Fibroblast of villous mesenchyme (primary cell): ENCODE measurements around the gene HADHA. TPM values are rescaled to one million over a fixed set of nuclear protein-coding genes. Genes with fewer than 3 reads are reported as not detected.
A peak's percentile ranks its signal among the peaks of the same experiment; 100 is the strongest.
"Not testable (repeated sequence)": the region's sequence is repeated elsewhere in the genome, so short reads cannot be mapped to it uniquely, and the experiment has no call there.

Experiments
- DNase-seq: peaks from one replicate; pipeline ENCODE4 v3.0.0-alpha.2; 2010; ENCODE audit warnings: low read depth
- H3K4me3 ChIP-seq: 2 replicates; pipeline ENCODE4 v1.5.1; 2011; ENCODE audit warnings: low read depth, mild to moderate bottlenecking, low read length
- total RNA-seq: library from RNA; depleted of rRNA; stranded (reverse); fragments of >200 nt; gene quantifications from 2 replicates; pipeline ENCODE4 v1.2.3, GENCODE V29; 2012
- TF ChIP-seq, protein P1 (sequence below): IDR thresholded peaks from 2 replicates; pipeline ENCODE4 v1.5.1; 2012; ENCODE audit warnings: low read depth, mild to moderate bottlenecking, low read length; ENCODE audit not compliant: insufficient read depth

HADHA gene
- total RNA-seq, 1 donor = 122 TPM

DNA sequence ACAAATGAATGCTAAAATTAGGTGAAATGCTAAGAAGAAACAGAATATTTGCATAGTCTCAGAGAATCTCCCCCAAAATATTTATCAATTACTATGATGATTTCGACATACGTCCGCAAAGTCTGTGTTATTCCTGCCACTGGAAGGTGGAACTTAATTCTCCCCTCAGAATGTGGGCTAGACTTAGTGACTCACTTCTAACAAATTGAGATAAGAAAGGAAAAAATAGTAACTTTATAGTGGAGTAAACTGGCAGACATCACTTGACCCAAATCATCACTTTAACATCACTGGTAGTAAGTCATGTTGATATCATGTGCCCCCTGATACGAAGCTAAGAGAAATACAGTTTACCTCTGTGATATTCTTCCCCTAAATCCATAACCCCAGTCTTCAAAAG, 23.8 kb upstream of the HADHA start:
- TF ChIP-seq, protein P1, sequence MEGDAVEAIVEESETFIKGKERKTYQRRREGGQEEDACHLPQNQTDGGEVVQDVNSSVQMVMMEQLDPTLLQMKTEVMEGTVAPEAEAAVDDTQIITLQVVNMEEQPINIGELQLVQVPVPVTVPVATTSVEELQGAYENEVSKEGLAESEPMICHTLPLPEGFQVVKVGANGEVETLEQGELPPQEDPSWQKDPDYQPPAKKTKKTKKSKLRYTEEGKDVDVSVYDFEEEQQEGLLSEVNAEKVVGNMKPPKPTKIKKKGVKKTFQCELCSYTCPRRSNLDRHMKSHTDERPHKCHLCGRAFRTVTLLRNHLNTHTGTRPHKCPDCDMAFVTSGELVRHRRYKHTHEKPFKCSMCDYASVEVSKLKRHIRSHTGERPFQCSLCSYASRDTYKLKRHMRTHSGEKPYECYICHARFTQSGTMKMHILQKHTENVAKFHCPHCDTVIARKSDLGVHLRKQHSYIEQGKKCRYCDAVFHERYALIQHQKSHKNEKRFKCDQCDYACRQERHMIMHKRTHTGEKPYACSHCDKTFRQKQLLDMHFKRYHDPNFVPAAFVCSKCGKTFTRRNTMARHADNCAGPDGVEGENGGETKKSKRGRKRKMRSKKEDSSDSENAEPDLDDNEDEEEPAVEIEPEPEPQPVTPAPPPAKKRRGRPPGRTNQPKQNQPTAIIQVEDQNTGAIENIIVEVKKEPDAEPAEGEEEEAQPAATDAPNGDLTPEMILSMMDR = no peak
- no peak overlapping the region for H3K4me3 ChIP-seq
- DNase-seq = peak; percentile 65

DNA sequence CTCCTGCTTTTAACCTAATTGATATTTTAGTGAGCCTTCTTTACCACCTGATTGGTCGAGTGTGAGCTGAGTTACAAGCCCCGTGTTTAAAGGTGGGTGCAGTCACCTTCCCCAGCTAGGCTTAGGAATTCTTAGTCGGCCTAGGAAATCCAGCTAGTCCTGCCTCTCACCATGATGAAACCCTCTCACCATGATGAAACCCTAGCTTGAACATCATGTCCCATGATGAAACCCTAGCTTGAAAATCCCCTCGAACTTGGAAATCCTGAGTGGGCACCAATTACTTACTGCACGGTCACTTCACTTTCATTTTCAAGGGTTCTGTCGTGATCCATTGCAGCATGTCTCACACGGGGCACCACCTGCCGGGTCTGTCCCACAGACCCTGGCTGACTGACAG, 14.4 kb upstream of the HADHA start:
- H3K4me3 ChIP-seq, DNase-seq: not testable (repeated sequence)

DNA sequence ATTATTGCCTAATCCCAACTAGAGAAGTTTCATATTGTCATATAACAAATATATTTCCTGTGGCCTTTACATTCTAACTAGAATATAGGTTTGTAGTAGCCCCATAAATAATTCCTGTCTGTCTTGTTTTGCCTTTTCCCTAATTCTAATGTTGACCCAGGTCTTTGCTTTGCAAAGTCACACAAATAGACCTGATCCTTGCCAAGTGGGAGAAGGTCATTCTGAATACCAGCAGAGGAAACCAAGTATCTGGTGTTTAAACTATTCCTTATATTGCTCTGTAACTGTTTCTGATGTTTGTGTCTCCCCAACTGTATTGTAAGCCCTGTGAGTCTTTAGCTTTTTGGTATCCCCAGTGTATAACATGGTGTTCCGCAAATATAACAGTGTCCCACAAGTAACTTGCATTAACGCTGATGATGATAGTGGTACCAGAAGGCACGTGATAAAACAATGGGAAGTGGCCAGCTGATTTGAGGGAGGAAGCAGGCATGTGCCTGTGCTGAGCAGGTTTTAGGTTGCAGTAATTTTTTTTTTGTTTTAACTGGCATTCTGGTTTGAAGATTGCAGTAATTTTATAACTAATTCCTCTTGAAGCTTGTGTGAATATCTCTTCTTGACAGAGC, 11.4 kb upstream of the HADHA start:
- TF ChIP-seq, protein P1 = no peak
- no peak overlapping the region for H3K4me3 ChIP-seq
- DNase-seq = no peak

DNA sequence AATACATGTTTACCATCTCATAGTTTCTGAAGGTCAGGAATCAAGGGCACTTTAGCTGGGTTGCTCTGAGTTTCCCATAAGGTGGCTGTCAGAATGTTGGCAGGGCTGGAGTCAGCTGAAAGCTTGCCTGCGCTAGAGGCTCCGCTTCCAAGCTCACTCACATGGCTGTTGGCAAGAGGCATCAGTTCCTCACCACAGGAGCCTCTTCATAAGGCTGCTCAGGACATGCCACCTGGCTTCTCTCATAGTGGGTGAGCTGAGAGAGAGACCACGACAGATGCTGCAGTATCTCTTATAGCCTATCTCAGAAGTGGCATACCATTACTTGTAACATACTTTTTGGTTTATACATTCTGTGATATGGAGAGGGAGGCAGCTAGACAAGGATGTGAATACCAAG, 7.5 kb upstream of the HADHA start:
- peak; percentile 9 for DNase-seq
- H3K4me3 ChIP-seq = no peak overlapping the region
- TF ChIP-seq, protein P1 = no peak

DNA sequence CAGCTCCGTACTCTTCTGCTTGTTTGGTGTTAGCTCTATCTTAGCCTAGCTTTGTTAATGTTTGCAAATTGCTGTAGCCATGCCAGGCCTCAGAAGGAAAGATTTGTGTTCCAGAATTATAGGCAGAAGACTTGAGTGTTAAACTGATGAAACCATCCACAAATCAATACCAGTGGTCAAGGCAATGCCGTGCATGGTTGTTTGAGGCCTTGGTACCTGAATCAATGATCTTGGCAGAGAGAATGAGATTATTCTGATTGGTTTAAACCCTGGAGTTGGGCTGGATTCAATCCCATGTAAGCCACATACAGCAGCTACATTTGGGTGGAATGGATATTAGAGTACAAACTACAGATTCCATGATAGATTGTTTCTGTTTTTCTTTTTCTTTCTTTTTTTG, 5.2 kb upstream of the HADHA start:
- no peak for DNase-seq
- TF ChIP-seq, protein P1 = no peak
- no peak overlapping the region for H3K4me3 ChIP-seq

DNA sequence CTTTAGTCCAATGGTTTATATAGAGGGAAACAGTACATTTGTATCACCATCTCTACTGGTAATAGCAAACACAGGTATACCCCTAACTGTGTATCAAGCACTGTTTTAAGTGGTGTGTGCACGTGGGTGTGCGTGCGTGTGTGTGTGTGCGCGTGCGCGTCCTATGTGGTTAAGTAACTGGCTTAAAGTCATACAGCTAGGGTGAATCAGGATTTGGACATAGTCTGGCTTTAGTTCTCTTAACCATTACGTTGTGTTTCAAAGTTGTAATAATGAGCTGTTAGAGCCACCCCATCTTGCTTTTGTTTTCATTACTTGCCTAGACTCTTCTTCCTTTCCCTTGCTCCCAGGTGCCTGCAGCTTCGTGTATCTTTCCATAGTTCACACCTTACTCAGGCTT, 2.4 kb upstream of the HADHA start:
- TF ChIP-seq, protein P1 = no peak
- peak overlapping the region; percentile 12 for H3K4me3 ChIP-seq
- peak; percentile 29 for DNase-seq

DNA sequence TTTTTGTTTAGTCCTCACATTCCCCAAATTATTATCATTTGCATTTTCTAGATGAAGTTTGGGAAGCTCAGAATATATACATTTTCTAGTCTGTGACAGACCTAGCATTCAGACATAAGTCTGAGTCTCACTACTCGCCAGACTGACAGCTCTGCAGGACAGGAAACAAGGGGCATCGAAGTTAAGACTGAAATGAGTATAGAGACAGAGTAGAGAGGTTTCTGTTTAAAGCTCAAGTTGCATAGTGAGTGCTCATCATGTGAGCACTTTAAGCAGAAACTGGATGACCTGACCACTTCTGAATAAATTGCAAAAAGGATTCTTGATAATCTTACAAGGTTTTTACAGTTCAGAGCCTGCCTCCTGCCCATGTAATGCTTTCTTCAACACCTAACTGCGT, 1.4 kb upstream of the HADHA start:
- TF ChIP-seq, protein P1 = no peak
- peak; percentile 36 for DNase-seq
- H3K4me3 ChIP-seq = peak overlapping the region; percentile 100
